WERI-Rb-1 (cell line): ENCODE data around the gene ZNF783.

Experiments
- DNase-seq: peaks from one replicate; pipeline ENCODE4 v3.0.0-alpha.2; 2020
- H3K27ac ChIP-seq: fragments of 250-450 bp; sonication (Bioruptor Pico); 2 replicates; pipeline ENCODE4 v1.5.1; 2020; ENCODE audit warnings: mild to moderate bottlenecking, moderate library complexity
- H3K27me3 ChIP-seq: fragments of 250-450 bp; sonication (Bioruptor Pico); 2 replicates; pipeline ENCODE4 v1.5.1; 2021; ENCODE audit warnings: mild to moderate bottlenecking, low read depth, moderate library complexity; ENCODE audit not compliant: insufficient read depth, severe bottlenecking
- H3K36me3 ChIP-seq: fragments of 250-450 bp; sonication (Bioruptor Pico); 2 replicates; pipeline ENCODE4 v1.5.1; 2020; ENCODE audit warnings: mild to moderate bottlenecking, moderate library complexity
- H3K4me3 ChIP-seq: 2 replicates; pipeline ENCODE4 v1.5.1; 2011; ENCODE audit warnings: low read depth, mild to moderate bottlenecking, control low read depth, low read length
- H3K9me3 ChIP-seq: fragments of 250-450 bp; sonication (Bioruptor Pico); 2 replicates; pipeline ENCODE4 v1.5.1; 2021; ENCODE audit warnings: mild to moderate bottlenecking, moderate library complexity; ENCODE audit not compliant: severe bottlenecking
- CTCF ChIP-seq: IDR thresholded peaks from 2 replicates; pipeline ENCODE4 v1.5.1; 2011; ENCODE audit warnings: low read depth, mild to moderate bottlenecking, control low read depth, inconsistent platforms, low read length

Gene ZNF783

DNA sequence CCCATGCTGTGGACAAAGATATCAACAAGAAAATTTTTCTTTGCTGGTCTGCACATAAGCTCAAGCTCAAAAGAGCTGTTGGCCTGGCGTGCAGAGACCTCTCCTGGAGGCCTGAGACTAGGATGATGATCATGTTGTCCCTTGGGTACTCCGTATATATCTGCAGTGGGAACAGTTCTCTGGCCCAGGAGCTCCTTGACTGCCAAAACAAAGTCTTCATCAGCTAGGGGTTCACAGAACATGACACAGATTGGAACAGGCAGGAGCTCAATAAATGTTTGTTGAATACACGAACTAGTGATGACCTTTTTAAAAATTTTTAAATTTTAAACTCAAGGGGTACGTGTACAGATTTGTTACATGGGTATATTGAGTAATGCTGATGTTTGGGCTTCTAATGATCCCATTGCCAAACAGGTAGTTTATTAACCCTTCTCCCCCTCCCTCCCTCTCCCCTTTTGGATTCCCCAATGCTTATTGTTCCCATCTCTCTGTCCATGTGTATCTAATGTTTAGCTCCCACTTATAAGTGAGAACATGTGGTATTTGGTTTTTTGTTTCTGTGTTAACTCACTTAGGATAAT is 49.1 kb downstream of the ZNF783 start:
- no peaks in the 10 kb centered on the region for H3K27me3 ChIP-seq
- no peak overlapping the region for H3K27ac ChIP-seq
- no peak overlapping the region for H3K4me3 ChIP-seq
- no peaks in the 10 kb centered on the region for H3K36me3 ChIP-seq
- no peak for TF ChIP-seq CTCF
- no peak for DNase-seq
- H3K9me3 ChIP-seq, result no peaks in the 10 kb centered on the region

DNA sequence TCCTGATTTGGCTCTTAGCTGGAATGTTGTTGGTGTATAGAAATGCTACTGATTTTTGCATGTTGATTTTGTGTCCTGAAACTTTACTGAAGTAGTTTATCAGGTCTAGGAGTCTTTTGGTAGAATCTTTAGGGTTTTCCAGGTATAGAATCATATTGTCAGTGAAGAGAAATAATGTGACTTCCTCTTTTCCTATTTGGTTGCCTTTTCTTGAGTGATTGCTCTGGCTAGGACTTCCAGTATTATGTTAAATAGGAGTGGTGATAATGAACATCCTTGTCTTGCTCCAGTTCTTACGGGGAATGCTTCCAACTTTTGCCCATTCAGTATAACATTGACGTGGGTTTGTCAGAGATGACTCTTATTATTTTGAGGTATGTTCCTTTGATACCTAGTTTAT is 52.0 kb downstream of the ZNF783 start:
- DNase-seq, result no peak
- H3K27me3 ChIP-seq, result no peaks in the 10 kb centered on the region
- H3K27ac ChIP-seq, result no peak overlapping the region
- no peaks in the 10 kb centered on the region for H3K36me3 ChIP-seq
- no peaks in the 10 kb centered on the region for H3K9me3 ChIP-seq
- no peak for TF ChIP-seq CTCF
- no peak overlapping the region for H3K4me3 ChIP-seq

DNA sequence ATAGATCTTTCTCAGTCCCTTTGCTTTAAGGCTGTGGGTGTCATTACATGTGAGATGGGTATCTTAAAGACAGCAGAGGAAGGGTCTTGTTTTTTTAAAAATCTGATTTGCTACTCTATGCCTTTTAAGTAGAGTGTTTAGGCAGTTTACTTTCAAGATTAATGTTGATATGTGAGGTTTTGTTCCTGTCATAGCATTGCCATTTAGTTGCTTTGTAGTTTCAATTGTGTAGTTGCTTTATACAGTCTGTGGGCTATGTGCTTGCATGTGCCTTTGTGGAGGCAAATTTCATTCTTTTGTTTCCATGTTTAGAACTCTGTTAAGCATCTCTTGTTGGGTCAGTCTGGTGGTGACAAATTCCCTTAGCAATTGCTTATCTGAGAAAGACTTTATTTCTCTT is 54.6 kb downstream of the ZNF783 start:
- Histone ChIP-seq H3K27me3 (no peaks in the 10 kb centered on the region), H3K27ac (no peak overlapping the region), H3K36me3 (no peaks in the 10 kb centered on the region), H3K4me3 (no peak overlapping the region), H3K9me3 (no peaks in the 10 kb centered on the region)
- TF ChIP-seq CTCF, result no peak
- no peak for DNase-seq

GRCh38 chr7:149317496-149317895 is 55.5 kb downstream of the ZNF783 start:
- Histone ChIP-seq H3K36me3 (no peaks in the 10 kb centered on the region), H3K27me3 (no peaks in the 10 kb centered on the region), H3K4me3 (no peak overlapping the region), H3K9me3 (no peaks in the 10 kb centered on the region), H3K27ac (no peak overlapping the region)
- no peak for TF ChIP-seq CTCF
- no peak for DNase-seq

DNA sequence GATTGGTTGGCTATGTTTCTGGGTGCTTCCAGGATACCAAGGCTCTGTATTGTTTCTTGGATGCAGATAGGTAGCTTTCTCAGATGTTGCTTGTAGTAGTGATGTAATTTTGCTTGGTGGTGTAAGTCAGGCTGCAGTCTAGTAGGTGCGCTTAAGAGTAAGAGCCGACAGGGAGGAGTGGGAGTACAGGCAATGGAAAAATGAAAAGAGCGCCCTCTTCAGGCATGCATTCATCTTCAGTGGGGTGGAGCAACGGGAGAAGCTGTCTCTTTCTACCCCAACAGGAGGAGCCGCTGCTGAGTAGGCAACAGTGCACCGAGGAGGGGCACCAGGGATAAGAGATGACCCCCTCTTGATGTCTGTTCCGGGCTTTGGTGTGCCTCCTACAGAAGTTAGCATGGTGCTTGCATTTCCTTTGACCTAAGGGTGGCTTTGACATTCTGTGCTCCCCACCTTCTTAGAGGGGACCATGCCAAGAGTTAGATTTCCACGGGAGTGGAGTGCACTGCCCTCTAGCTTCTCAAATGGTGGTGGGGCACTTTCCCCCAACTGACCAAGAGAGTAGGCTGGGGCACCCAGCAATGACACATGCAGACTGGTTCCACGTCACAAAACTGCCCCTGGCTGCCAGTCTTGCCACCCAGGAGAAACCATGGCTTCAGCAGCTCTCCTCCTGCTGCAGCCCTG is 56.1 kb downstream of the ZNF783 start:
- H3K9me3 ChIP-seq, result no peaks in the 10 kb centered on the region
- DNase-seq, result no peak
- H3K36me3 ChIP-seq, result no peaks in the 10 kb centered on the region
- TF ChIP-seq CTCF, result peak; percentile 53
- no peaks in the 10 kb centered on the region for H3K27me3 ChIP-seq
- H3K27ac ChIP-seq, result no peak overlapping the region
- H3K4me3 ChIP-seq, result no peak overlapping the region

GRCh38 chr7:149319376-149319775 is 57.4 kb downstream of the ZNF783 start:
- no peak for DNase-seq
- TF ChIP-seq CTCF, result no peak
- no peaks in the 10 kb centered on the region for H3K36me3 ChIP-seq
- H3K9me3 ChIP-seq, result no peaks in the 10 kb centered on the region
- no peaks in the 10 kb centered on the region for H3K27me3 ChIP-seq
- H3K4me3 ChIP-seq, result no peak overlapping the region
- no peak overlapping the region for H3K27ac ChIP-seq
